WERI-Rb-1 (cell line): ENCODE results near the gene ALAS1.
A peak's percentile ranks its signal among the peaks of the same experiment; 100 is the strongest.
"Not testable (repeated sequence)": the region's sequence is repeated elsewhere in the genome, so short reads cannot be mapped to it uniquely, and the experiment has no call there.

Source experiments
- DNase-seq: peaks from one replicate; pipeline ENCODE4 v3.0.0-alpha.2; 2020
- H3K27ac ChIP-seq: fragments of 250-450 bp; sonication (Bioruptor Pico); 2 replicates; pipeline ENCODE4 v1.5.1; 2020; ENCODE audit warnings: mild to moderate bottlenecking, moderate library complexity
- H3K27me3 ChIP-seq: fragments of 250-450 bp; sonication (Bioruptor Pico); 2 replicates; pipeline ENCODE4 v1.5.1; 2021; ENCODE audit warnings: mild to moderate bottlenecking, low read depth, moderate library complexity; ENCODE audit not compliant: insufficient read depth, severe bottlenecking
- H3K36me3 ChIP-seq: fragments of 250-450 bp; sonication (Bioruptor Pico); 2 replicates; pipeline ENCODE4 v1.5.1; 2020; ENCODE audit warnings: mild to moderate bottlenecking, moderate library complexity
- H3K4me3 ChIP-seq: 2 replicates; pipeline ENCODE4 v1.5.1; 2011; ENCODE audit warnings: low read depth, mild to moderate bottlenecking, control low read depth, low read length
- H3K9me3 ChIP-seq: fragments of 250-450 bp; sonication (Bioruptor Pico); 2 replicates; pipeline ENCODE4 v1.5.1; 2021; ENCODE audit warnings: mild to moderate bottlenecking, moderate library complexity; ENCODE audit not compliant: severe bottlenecking
- CTCF ChIP-seq: IDR thresholded peaks from 2 replicates; pipeline ENCODE4 v1.5.1; 2011; ENCODE audit warnings: low read depth, mild to moderate bottlenecking, control low read depth, inconsistent platforms, low read length

Gene ALAS1

GRCh38 chr3:52175416-52176179, 22.4 kb upstream of the ALAS1 start:
- no peak overlapping the region for H3K27ac ChIP-seq
- no peak for DNase-seq
- no peaks in the 10 kb centered on the region for H3K36me3 ChIP-seq
- H3K27me3 ChIP-seq: no peaks in the 10 kb centered on the region
- no peaks in the 10 kb centered on the region for H3K9me3 ChIP-seq
- TF ChIP-seq CTCF: no peak
- H3K4me3 ChIP-seq: no peak overlapping the region

- DNase-seq: peak; percentile 60
- no peak overlapping the region for H3K27ac ChIP-seq
- no peaks in the 10 kb centered on the region for H3K27me3 ChIP-seq
- TF ChIP-seq CTCF: no peak
- H3K4me3 ChIP-seq: no peak overlapping the region
- no peaks in the 10 kb centered on the region for H3K9me3 ChIP-seq
- no peaks in the 10 kb centered on the region for H3K36me3 ChIP-seq
Measured at GRCh38 chr3:52176180-52176752, 21.7 kb upstream of the ALAS1 start.

GRCh38 chr3:52176951-52177700, 20.8 kb upstream of the ALAS1 start:
- Histone ChIP-seq H3K9me3 (no peaks in the 10 kb centered on the region), H3K4me3 (no peak overlapping the region), H3K27me3 (no peaks in the 10 kb centered on the region), H3K36me3 (no peaks in the 10 kb centered on the region), H3K27ac (no peak overlapping the region)
- DNase-seq: no peak
- no peak for TF ChIP-seq CTCF

GRCh38 chr3:52177701-52178042, 20.3 kb upstream of the ALAS1 start:
- Histone ChIP-seq H3K9me3 (no peaks in the 10 kb centered on the region), H3K27me3 (no peaks in the 10 kb centered on the region), H3K27ac (no peak overlapping the region), H3K4me3 (no peak overlapping the region), H3K36me3 (no peaks in the 10 kb centered on the region)
- TF ChIP-seq CTCF: no peak
- DNase-seq: no peak

- H3K36me3 ChIP-seq, H3K27me3 ChIP-seq, H3K4me3 ChIP-seq, H3K9me3 ChIP-seq, H3K27ac ChIP-seq, DNase-seq: not testable (repeated sequence)
Measured at GRCh38 chr3:52178126-52178525, 19.8 kb upstream of the ALAS1 start.

DNA sequence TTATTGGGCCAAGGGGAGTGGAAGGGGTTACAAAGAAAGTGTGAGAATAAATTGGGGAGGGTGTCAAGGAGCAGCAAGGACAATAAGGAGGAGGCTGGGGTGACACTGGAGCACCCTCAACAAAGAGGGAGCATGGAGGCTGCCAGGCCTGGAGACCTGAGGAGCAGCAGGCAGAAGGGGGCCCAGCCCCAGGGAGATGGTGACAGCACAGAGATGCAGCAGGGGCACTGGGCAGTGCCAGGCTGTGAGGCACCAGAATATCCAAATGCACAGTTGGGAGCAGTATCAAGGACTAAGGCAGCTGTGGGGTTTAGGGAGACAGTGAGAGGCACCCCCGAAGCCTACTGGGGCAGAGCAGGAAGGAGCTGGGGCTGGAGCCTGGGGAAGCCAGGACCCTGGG, 19.4 kb upstream of the ALAS1 start:
- no peak for DNase-seq
- H3K27me3 ChIP-seq: no peaks in the 10 kb centered on the region
- no peak overlapping the region for H3K4me3 ChIP-seq
- no peaks in the 10 kb centered on the region for H3K36me3 ChIP-seq
- H3K27ac ChIP-seq: no peak overlapping the region
- H3K9me3 ChIP-seq: no peaks in the 10 kb centered on the region
- no peak for TF ChIP-seq CTCF
